Osteocyte (in vitro differentiated cells): ENCODE results near the gene UBE3C. TPM values are rescaled to one million over a fixed set of nuclear protein-coding genes. Genes with fewer than 3 reads are reported as not detected.
A peak's percentile ranks its signal among the peaks of the same experiment; 100 is the strongest.

Source experiments
- DNase-seq: peaks from one replicate; pipeline ENCODE4 v3.0.0; 2021; ENCODE audit warnings: mixed read lengths; ENCODE audit not compliant: unreplicated experiment; ENCODE audit errors: extremely low spot score
- H3K27ac Mint-ChIP-seq: one replicate; pipeline ENCODE4 v1.8.0; 2021; ENCODE audit warnings: mild to moderate bottlenecking, mixed read lengths; ENCODE audit not compliant: unreplicated experiment
- H3K27me3 Mint-ChIP-seq: one replicate; pipeline ENCODE4 v1.8.0; 2021; ENCODE audit warnings: mixed read lengths; ENCODE audit not compliant: unreplicated experiment
- H3K36me3 Mint-ChIP-seq: one replicate; pipeline ENCODE4 v1.8.0; 2021; ENCODE audit warnings: mixed read lengths; ENCODE audit not compliant: unreplicated experiment
- H3K4me1 Mint-ChIP-seq: one replicate; pipeline ENCODE4 v1.8.0; 2021; ENCODE audit warnings: mixed read lengths; ENCODE audit not compliant: unreplicated experiment
- H3K4me3 Mint-ChIP-seq: one replicate; pipeline ENCODE4 v1.8.0; 2021; ENCODE audit warnings: mild to moderate bottlenecking, moderate library complexity, mixed read lengths; ENCODE audit not compliant: unreplicated experiment
- H3K9me3 Mint-ChIP-seq: one replicate; pipeline ENCODE4 v1.8.0; 2021; ENCODE audit warnings: mixed read lengths; ENCODE audit not compliant: unreplicated experiment
- CTCF ChIP-seq: fragments of 200-600 bp; sonication (generic); IDR thresholded peaks from 2 replicates; pipeline ENCODE4 v1.5.0; 2021; ENCODE audit warnings: antibody characterized with exemption, mild to moderate bottlenecking, moderate library complexity
- total RNA-seq: library from RNA; stranded (reverse); gene quantifications from 2 replicates; pipeline ENCODE4 v1.2.1, GENCODE V29; 2021

UBE3C gene
- total RNA-seq, 1 donor from 2014 or later: 59.6 TPM

DNA sequence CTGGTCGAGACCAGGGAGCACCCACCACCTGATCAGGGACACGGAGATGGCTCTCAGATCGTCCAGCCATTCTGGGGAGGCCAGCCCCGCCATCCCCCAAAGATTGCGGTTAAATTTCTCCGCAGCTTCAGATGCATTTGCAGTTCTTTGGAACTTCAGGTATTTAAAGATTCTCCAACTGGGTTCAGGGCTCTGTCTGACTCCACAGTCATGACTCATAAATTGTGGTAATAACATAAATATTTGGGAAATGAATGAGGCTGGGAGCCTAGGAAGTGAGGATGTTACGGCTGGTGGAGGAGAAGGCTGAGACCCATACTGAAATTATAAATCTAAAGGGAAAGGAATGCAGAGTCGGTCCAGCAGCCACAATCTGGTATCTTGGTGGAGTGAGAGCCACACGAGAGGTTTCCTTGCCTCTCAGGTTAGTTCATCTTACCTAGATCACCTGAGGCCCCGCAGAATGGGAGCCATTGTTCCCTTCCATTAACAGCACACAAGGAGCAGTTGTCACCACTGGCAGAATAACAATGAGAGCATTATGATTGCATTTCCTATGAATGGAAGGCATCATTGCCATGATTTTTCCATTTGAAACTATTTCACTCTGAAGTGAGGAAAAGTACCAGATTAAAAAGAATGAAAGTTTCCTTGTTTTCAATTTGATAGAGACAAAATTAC, 171.4 kb downstream of the UBE3C start:
- H3K27ac Mint-ChIP-seq: peak overlapping the region; percentile 93
- H3K9me3 Mint-ChIP-seq: no peaks in the 10 kb centered on the region
- no peaks in the 10 kb centered on the region for H3K36me3 Mint-ChIP-seq
- H3K27me3 Mint-ChIP-seq: no peaks in the 10 kb centered on the region
- no peak for DNase-seq
- TF ChIP-seq CTCF: no peak
- peak overlapping the region; percentile 46 for H3K4me3 Mint-ChIP-seq
- H3K4me1 Mint-ChIP-seq: peaks cover 25% of the 10 kb centered on the region

GRCh38 chr7:157310676-157311185, 172.0 kb downstream of the UBE3C start:
- no peak for TF ChIP-seq CTCF
- peak overlapping the region; percentile 93 for H3K27ac Mint-ChIP-seq

DNA sequence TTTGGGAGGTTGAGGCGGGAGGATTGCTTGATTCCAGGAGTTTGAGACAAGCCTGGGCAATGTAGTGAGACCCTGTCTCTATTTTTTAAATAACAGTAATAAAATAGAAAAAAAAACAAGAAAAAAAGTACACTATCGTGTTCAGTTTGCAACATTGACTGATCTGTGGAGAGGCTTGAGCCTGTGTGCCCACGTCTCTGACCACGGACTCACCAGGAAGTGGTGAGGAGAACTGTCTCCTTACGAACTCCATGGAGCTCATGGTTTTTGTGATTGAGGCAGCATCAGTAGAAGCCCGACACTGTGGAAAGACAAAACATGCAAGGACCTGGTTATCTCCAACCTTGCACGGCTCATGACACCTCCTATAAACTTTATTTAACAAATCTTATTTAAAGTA, 174.2 kb downstream of the UBE3C start:
- H3K27me3 Mint-ChIP-seq: no peaks in the 10 kb centered on the region
- TF ChIP-seq CTCF: no peak
- H3K4me1 Mint-ChIP-seq: peaks cover 24% of the 10 kb centered on the region
- H3K36me3 Mint-ChIP-seq: no peaks in the 10 kb centered on the region
- H3K27ac Mint-ChIP-seq: no peak overlapping the region
- no peak overlapping the region for H3K4me3 Mint-ChIP-seq
- H3K9me3 Mint-ChIP-seq: no peaks in the 10 kb centered on the region
- no peak for DNase-seq

More at GRCh38 chr7:157310676-157311185, 172.0 kb downstream of the UBE3C start:
- H3K9me3 Mint-ChIP-seq: no peaks in the 10 kb centered on the region
- H3K27me3 Mint-ChIP-seq: no peaks in the 10 kb centered on the region
- no peaks in the 10 kb centered on the region for H3K36me3 Mint-ChIP-seq
- no peak overlapping the region for H3K4me3 Mint-ChIP-seq
- no peak for DNase-seq
- peaks cover 25% of the 10 kb centered on the region for H3K4me1 Mint-ChIP-seq

DNA sequence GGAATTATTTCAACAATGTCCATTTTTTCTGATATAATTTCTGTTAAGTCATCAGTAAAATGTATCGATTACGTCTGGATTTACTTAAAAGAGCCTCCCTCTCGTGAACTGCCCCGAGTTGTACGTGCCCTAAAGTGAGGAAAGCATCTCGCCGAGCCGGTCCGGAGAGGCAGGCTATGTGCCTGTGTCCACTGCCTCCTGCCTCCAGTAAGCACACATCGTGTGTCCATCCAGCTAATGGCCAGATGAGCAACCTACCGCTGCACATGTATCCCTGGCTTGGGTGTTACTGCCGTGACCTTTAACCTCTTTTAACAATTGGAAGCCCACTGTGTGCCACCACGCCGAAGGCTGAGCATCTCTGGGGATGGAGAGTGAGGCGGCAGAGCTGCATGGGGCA, 174.9 kb downstream of the UBE3C start:
- H3K27me3 Mint-ChIP-seq: no peaks in the 10 kb centered on the region
- TF ChIP-seq CTCF: no peak
- H3K27ac Mint-ChIP-seq: no peak overlapping the region
- peaks cover 24% of the 10 kb centered on the region for H3K4me1 Mint-ChIP-seq
- no peaks in the 10 kb centered on the region for H3K36me3 Mint-ChIP-seq
- H3K9me3 Mint-ChIP-seq: no peaks in the 10 kb centered on the region
- H3K4me3 Mint-ChIP-seq: no peak overlapping the region
- no peak for DNase-seq

- H3K27me3 Mint-ChIP-seq: no peaks in the 10 kb centered on the region
- peaks cover 4% of the 10 kb centered on the region for H3K4me1 Mint-ChIP-seq
- H3K36me3 Mint-ChIP-seq: no peaks in the 10 kb centered on the region
- DNase-seq: no peak
- H3K27ac Mint-ChIP-seq: no peak overlapping the region
- no peak for TF ChIP-seq CTCF
- no peaks in the 10 kb centered on the region for H3K9me3 Mint-ChIP-seq
- no peak overlapping the region for H3K4me3 Mint-ChIP-seq
Measured at GRCh38 chr7:157318015-157318706, 179.4 kb downstream of the UBE3C start.
